HG03064 (cell line): ENCODE results near the gene ZDHHC11B.
"Not testable (repeated sequence)": the region's sequence is repeated elsewhere in the genome, so short reads cannot be mapped to it uniquely, and the experiment has no call there.

Experiments used
- ATAC-seq: cut with Tn5 transposase; IDR thresholded peaks from one replicate; pipeline ENCODE4 v1.9.1; 2021; ENCODE audit warnings: low read depth; ENCODE audit not compliant: unreplicated experiment

ZDHHC11B gene

DNA sequence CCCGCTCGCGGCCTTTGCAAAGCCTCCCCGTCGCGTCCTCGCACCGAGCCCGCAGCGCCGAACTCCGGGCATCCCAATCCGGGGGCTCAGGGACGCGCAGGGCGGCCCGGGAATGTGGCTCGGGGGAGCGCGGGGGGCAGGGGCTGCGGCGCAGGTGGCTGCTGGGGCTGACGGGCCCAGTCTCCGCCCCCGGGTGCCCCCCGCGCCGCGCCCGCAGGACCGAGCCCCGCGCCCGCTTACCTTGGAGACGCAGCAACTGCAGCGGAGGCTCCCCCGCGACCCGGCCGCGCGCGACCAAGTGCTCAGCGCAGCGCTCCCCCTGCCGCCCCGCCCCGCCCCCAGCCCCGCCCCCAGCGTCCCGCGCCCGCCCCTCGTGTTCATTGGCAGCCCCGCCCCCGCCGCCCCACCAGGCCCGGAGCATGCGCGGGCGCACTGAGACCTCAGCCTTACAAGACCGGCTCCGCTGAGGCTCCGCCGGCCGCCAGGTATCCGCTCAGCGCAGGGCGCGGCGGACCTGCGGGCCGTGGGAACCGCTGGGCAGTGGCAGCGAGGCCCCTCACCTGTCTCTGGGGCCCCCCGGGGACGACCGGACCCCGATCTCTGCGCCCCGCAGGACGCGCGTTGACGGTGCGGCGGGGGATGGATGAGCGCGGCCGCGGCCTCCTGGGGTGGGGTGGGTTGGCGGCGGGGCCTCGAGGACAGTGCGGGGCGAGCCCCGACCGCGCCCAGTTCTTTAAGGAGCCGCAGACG is at the start of gene ZDHHC11B:
TSS of gene ZDHHC11B (minus strand) at position 302 of the 750 bp plus-strand sequence. CDS start 17,810 bp downstream, outside the sequence.
- not testable (repeated sequence) for ATAC-seq

DNA sequence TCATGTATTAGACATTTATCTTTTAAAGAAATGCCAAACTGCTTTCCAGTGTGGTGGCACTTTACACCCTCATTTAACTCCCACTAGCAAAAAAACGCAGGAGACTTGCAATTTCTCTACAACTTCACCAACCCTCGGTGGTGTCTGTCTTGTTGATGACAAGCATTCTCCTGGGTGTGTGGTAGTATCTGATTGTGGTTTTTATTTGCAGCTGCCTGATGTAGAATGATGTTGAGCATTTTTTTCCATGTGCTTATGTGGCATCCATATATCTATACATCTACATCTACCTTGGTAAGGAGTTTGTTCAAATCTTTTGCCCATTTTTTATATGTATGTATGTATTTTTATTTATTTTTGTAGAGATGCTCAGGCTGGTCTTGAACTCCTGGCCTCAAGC is 49.5 kb upstream of the ZDHHC11B start:
- ATAC-seq = not testable (repeated sequence)

DNA sequence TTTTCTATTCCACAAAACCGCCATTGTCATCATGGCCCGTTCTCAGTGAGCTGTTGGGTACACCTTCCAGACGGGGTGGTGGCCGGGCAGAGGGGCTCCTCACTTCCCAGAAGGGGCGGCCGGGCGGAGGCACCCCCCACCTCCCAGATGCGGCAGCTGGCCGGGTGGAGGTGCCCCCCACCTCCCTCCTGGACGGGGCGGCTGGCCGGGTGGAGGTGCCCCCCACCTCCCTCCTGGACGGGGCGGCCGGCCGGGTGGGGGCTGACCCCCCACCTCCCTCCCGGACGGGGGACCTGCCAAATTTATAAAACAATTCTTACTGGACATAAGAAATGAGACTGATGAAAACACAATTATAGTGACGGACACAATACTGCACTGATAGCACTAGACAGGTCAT is 43.7 kb upstream of the ZDHHC11B start:
- not testable (repeated sequence) for ATAC-seq

DNA sequence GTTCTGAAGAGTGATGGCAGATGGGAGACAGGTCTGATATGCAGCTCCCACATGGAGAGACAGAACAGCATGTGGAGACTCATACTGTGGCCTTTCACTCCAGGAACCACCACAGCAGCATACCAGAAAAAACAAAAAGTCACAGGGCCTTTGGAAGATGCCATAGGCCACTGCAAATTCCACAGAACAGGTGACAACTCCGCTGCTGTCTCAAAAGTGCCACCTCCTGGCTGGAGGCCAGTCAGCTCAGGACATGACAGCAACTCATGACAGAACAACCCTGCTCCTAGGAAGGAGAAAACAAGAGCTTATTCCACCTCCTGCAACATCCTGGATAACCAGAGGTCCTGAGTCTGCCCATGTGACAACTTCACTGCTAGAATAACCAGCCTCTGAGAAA is 41.0 kb upstream of the ZDHHC11B start:
- not testable (repeated sequence) for ATAC-seq

DNA sequence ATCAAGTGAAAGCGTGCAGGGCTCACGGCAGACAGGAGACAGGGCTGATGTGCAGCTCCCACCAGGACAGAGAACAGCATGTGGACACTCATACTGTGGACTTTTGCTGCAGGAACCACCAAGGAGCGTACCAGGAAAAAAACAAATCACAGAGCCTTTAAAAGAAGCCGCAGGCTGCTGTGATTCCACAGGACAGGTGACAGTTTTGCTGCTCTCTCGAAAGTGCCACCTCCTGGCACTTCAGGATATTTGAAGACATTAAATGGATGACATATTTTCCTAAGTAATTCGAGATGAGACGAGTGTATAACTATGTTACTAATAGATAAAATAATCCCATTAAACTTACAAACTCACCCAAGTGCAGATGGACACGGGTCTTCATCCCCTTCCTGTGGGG is 37.0 kb upstream of the ZDHHC11B start:
- no peak for ATAC-seq

DNA sequence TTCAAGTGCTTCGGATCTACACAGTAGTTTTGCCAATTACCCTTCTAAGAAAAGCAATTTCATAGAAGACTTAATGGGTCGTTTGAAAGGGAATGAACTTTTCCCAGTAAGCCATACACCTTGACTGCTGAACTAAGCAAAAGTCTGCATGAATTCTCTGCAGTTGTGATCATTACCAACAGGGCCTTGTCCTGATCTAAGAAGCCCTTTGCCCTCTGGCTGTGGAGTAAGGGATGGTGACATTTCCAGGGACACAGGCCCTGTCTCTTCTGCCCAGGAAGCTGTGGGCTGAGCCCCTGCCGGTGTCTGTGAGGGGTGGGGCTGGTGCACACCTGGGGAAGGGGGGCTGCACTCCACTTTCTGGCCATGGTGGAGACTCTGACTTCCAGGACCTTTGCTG is 35.7 kb upstream of the ZDHHC11B start:
- ATAC-seq = no peak

- ATAC-seq = no peak
These were observed 34.5 kb upstream of the ZDHHC11B start for GRCh38 chr5:819078-819477.

GRCh38 chr5:816176-816575 is 31.6 kb upstream of the ZDHHC11B start:
- ATAC-seq = no peak

DNA sequence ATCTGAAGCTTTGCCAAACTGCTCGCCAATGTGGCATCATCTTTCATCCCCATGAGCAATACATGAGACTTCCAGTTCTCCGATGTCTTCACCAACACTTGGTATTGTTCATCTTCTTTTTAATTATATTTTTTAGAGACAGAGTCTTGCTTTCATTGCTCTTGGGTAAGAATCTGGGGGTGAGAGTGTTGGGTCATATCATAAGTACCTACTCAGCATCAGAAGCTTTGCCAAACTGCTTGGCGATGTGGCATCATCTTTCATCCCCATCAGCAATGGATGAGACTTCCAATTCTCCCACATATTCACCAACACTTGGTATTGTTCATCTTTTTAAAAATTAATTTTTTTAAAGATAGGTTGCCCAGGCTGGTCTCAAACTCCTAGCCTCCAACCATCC is 30.9 kb upstream of the ZDHHC11B start:
- no peak for ATAC-seq

DNA sequence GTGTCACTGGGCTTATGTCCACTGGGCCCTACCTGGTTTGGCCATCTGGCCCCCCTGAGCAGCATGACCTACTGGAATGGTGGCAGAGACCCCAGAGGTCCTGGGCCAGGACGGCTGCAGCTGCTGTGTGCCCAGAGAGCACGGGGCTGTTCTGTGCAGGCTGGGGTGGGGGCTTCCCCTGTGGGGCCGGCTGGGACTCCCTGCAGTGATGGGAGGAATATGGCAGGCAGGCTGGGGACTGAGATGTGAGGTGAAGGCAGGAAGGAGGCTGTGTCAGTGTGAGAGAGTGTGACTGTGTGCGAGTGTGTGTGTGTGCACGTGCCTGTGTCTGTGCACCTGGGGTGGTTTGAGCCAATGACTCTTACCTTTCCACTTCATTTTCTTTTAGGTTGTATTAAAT is 29.0 kb upstream of the ZDHHC11B start:
- not testable (repeated sequence) for ATAC-seq

- ATAC-seq = not testable (repeated sequence)
These were observed 26.9 kb upstream of the ZDHHC11B start for GRCh38 chr5:811384-811783.

GRCh38 chr5:807719-808514 is 23.4 kb upstream of the ZDHHC11B start:
- not testable (repeated sequence) for ATAC-seq

DNA sequence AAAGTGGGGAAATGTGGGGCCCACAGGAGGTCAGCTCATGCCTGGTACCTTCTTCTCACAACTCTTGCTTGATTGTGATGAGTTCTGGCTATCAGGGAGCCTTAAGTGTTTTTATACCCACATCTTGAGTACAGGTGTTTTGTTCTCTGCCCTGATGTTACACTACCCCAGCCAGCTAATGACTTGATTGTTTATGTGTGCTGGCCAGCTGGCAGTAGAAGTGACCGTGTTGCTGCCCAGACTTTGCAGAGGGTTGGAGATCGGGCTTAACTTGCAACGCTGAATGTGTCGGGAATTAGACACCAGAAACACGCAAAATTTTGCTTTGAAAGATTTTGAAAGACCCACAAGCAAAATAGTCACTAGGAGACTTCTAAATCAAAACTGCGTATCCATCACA is 16.9 kb upstream of the ZDHHC11B start:
- ATAC-seq = no peak

DNA sequence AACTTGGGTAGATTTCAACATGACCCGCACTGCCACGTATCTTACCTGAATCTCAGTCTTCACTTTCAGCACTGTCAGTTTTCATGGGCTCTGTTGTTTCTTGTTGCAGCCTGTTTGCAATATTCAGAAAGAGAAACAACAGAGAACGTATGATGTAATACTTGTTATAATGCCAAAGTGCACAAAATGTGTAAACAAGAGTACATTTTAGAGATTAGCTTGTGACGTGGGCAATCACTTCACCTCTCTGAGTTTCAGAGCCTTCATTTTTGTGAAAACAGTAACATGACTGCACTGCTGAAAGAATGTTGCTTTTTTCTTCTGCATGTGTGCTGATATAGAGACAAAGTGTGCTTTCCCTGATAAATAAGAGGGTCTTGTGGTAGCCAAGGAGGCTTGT is 16.5 kb upstream of the ZDHHC11B start:
- ATAC-seq = not testable (repeated sequence)

DNA sequence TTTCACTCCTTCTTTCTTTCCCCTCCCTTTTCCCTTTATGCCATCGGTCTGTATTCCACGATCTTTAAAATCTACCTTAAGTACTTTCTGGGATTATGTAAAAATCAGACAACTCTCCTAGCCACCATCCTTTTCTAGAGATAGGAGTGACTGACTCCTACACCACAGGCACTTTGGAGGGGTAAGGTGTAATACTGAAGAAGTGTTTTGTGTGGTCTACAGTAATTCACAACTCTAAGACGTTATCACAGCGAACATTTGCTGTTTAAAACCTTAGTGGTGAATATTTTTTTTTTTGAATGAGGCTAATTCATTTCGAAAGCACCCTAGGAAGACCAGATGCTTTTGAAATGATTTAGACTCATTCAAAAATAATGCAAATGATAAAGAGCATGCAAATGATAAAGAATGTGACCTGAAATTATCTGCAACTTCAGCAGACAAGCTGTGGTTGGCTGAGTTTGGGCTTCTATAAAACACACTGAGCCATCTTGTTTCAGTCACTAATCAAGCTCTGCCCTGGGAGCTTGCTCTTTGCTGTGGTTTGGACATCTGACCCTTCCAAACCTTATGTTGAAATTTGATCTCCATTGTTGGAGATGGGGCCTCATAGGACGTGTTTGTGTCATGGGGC is 14.1 kb upstream of the ZDHHC11B start:
- not testable (repeated sequence) for ATAC-seq

GRCh38 chr5:797986-798385 is 13.5 kb upstream of the ZDHHC11B start:
- ATAC-seq = not testable (repeated sequence)

- not testable (repeated sequence) for ATAC-seq
These were observed 11.3 kb upstream of the ZDHHC11B start for GRCh38 chr5:795873-796272.

DNA sequence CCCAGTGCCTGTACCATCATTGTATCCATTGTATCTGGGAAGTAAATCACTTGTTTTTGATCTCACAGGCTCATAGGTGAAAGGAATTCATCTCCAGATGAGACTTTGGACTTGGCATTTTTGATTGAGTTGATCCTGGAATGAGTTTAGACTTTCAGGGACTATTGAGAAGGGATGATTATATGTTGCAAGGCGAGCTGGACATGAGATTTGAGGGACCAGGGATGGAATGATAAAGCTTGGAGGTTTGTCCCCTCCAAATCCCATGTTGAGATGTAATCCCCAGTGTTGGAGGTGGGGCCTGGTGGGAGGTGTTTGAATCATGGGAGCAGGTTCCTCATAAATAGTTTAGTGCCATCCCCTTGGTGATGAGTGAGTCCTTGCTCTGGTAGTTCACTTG is 10.4 kb upstream of the ZDHHC11B start:
- ATAC-seq = not testable (repeated sequence)

GRCh38 chr5:788703-789102 is 4.2 kb upstream of the ZDHHC11B start:
- not testable (repeated sequence) for ATAC-seq

DNA sequence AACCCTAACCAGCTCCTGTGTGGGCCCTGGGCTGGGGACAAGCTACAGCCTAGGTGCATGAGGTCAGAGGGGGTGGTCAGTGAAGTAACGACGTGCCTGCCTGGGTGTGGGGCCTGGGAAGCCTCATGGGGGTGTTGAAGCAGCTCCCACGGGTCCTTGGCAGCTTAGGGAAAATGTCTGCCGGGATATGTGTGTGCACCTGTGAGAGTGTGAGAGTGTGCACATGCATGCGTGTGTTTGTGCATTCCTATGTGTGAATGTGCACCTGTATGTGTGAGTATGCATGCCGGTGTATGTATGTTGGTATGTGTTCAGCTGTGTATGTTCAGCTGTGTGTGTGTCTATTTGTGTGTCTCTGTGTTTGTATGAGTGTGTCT is 3.3 kb upstream of the ZDHHC11B start:
- ATAC-seq = not testable (repeated sequence)

GRCh38 chr5:787224-787856 is 2.8 kb upstream of the ZDHHC11B start:
- ATAC-seq = not testable (repeated sequence)
